Heart left ventricle (tissue), 16 donors: ENCODE results near the gene C5orf52. TPM values are rescaled to one million over a fixed set of nuclear protein-coding genes. Genes with fewer than 3 reads are reported as not detected.
A peak's percentile ranks its signal among the peaks of the same experiment; 100 is the strongest.
"Not testable (repeated sequence)": the region's sequence is repeated elsewhere in the genome, so short reads cannot be mapped to it uniquely, and the experiment has no call there.

ENCODE experiments used
- ATAC-seq, 4 donors: fragments of 200-7000 bp; cut with Tn5 transposase; one replicate each; pipeline ENCODE4 v1.9.1; 2020 to 2022; ENCODE audit warnings: moderate library complexity in 4 of 4, mild to moderate bottlenecking in 3 of 4, moderate number of reproducible peaks in 1 of 4
- DNase-seq, 5 donors: peaks; one replicate each; pipeline ENCODE4 v3.0.0-alpha.2; 2020
- H3K27ac ChIP-seq, 12 donors: fragments of 200-600 bp; sonication (generic) in 4 of 12; one replicate each; pipeline versions ENCODE4 v1.5.0 to v1.8.0; 2016 to 2022; ENCODE audit warnings: mild to moderate bottlenecking in 2 of 12
- H3K27me3 ChIP-seq, 9 donors: fragments of 200-600 bp; sonication (generic) in 2 of 9; one replicate each; pipeline versions ENCODE4 v1.5.1 to v1.8.0; 2016 to 2022; ENCODE audit warnings: mild to moderate bottlenecking in 3 of 9
- H3K36me3 ChIP-seq, 9 donors: fragments of 200-600 bp; sonication (generic) in 2 of 9; one replicate each; pipeline versions ENCODE4 v1.5.0 to v1.8.0; 2018 to 2022; ENCODE audit warnings: mild to moderate bottlenecking in 2 of 9
- H3K4me1 ChIP-seq, 12 donors: fragments of 200-600 bp; sonication (generic) in 4 of 12; one replicate each; pipeline versions ENCODE4 v1.5.0 to v1.8.0; 2016 to 2022; ENCODE audit warnings: mild to moderate bottlenecking in 3 of 12
- H3K4me3 ChIP-seq, 12 donors: fragments of 200-600 bp; sonication (generic) in 4 of 12; one replicate each; pipeline versions ENCODE4 v1.5.0 to v1.8.0; 2017 to 2022; ENCODE audit warnings: mild to moderate bottlenecking in 9 of 12, moderate library complexity in 4 of 12
- H3K9me3 ChIP-seq, 12 donors: fragments of 200-600 bp; sonication (generic) in 4 of 12; one replicate each; pipeline versions ENCODE4 v1.5.0 to v1.8.0; 2016 to 2022; ENCODE audit warnings: mild to moderate bottlenecking in 1 of 12
- CTCF ChIP-seq, 12 donors: fragments of 200-600 bp; sonication (generic) in 4 of 12; IDR thresholded peaks; one replicate each; pipeline versions ENCODE4 v1.5.0 to v1.8.0; 2018 to 2022; ENCODE audit warnings: antibody characterized with exemption in 12 of 12, mild to moderate bottlenecking in 5 of 12
- POLR2A ChIP-seq, 2 donors: fragments of 450-650 bp; IDR thresholded peaks; one replicate each; pipeline ENCODE4 v1.6.1; 2017; ENCODE audit warnings: antibody characterized with exemption in 2 of 2, mild to moderate bottlenecking in 2 of 2, moderate library complexity in 2 of 2
- WGBS, 4 donors: extraction: QIAGEN DNeasy Blood & Tissue Kit in 2 of 4; methylation state at CpG; one replicate each; pipeline versions ENCODE4 v1.1.5 to v1.1.7; 2013 to 2018; 5-methylcytosine and 5-hydroxymethylcytosine counted together
- intact Hi-C, 10 donors: fragments of 100-400 bp; cut with DNase I; formaldehyde crosslinking; loops; one replicate each; pipeline versions ENCODE4 v1.11.1 to v1.14.2; 2022
- polyA plus RNA-seq, 2 donors: library from polyadenylated mRNA; stranded (reverse); fragments of 200-250 nt; gene quantifications; one replicate each; pipeline ENCODE4 v1.2.3, GENCODE V29; 2013
- total RNA-seq, 9 donors: library from RNA; depleted of rRNA in 2 of 9; stranded (reverse); fragments of >200 nt in 2 of 9; fragmentation: NEBNext Ultra II Directional in 3 of 9; extraction: Animal tissue kit (Norgen Biotek cat#: 25700) in 3 of 9; gene quantifications; one replicate each; pipeline versions ENCODE4 v1.1.0 to v1.2.4, GENCODE V29; 2016 to 2023
- donor health status: ischemic (EF 13 %, LVEDD 7.1; RV severe dilation, severe dysfunction).
- donor health status: healthy with polysubstance abuse.
- donor health status: DM: no; HTN: yes; CAD: no.
- donor health status: DM: no; HTN: no; CAD: no.
- donor health status: ischemic (EF 25% LVEDD 6.9; RV normal size, moderate dysfunction).
- donor health status: ischemic (EF 25% LVEDD 5.7; RV mildly dilated, moderate dysfunction).
- donor health status: healthy.
- donor health status: DM: yes; HTN: yes; CAD: no.
- donor health status: ischemic (EF 35%, LVEDD 5.7; RV mildly dilated, moderate dysfunction).
- donor health status: nonischemic (EF 11% LVEDD 7.7; RV severe dilation, severe dysfunction).
- donor health status: DM: yes; HTN: yes; CAD: no.
- donor health status: PGD.
- donor health status: ischemic (EF 29% LVEDD 5.4; RV normal size, mild dysfunction).
- donor health status: nonischemic (EF 23%, LVEDD 6.1; RV moderate dilation, normal function).

Gene C5orf52
- total and polyA plus RNA-seq, 11 donors = not detected

DNA sequence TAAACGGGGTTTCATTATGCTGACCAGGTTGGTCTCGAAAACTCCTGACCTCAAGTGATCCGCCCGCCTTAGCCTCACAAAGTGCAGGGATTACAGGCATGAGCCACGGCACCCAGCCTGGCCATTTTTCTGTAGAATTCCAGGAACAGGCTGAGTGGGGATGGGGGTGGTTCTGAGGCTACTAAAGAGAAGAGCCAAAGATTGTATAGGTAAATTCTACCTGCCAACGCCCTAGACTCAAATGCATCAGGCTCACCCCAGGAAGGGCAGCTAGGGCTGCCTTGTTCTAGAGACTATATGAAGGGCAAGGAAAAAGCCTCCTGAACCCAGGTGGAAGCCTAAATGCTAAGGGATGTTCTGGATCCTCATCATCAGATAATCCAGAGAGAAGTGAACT, 1.6 kb upstream of the C5orf52 start:
- intact Hi-C loops = loop anchor here in 4 of 10 donors (5.0 to 10.0 kb wide), 3 partner anchors 45 to 73 kb away; partner anchors contain the start of gene LSM11 (in 1 of the 4)
- no peak for ATAC-seq
- Histone ChIP-seq H3K4me1 (peaks cover 0 to 18% (median 7%) of the 10 kb centered on the region in 12 donors), H3K27ac (no peak overlapping the region), H3K27me3 (peaks cover 4 to 24% (median 6%) of the 10 kb centered on the region in 9 donors), H3K9me3 (no peaks in the 10 kb centered on the region), H3K36me3 (no peaks in the 10 kb centered on the region), H3K4me3 (no peak overlapping the region)
- 93 to 97% (median 97%) methylated on average over 6 of the region's 6 CpGs for WGBS, 4 donors
- DNase-seq = no peak
- TF ChIP-seq POLR2A (IDR thresholded peaks at IDR 0.05) = no peak
- no peak for TF ChIP-seq CTCF (IDR thresholded peaks at IDR 0.05)

GRCh38 chr5:157671592-157672330, 428 bp downstream of the C5orf52 start:
- no peak for TF ChIP-seq CTCF (IDR thresholded peaks at IDR 0.05)
- no peak for TF ChIP-seq POLR2A (IDR thresholded peaks at IDR 0.05)
- DNase-seq (no peak), ATAC-seq (peak in 1 of 4 donors; percentile 6)
- H3K36me3 ChIP-seq = no peaks in the 10 kb centered on the region
- peaks cover 0 to 18% (median 7%) of the 10 kb centered on the region in 12 donors for H3K4me1 ChIP-seq
- no peak overlapping the region for H3K27ac ChIP-seq
- intact Hi-C loops = loop anchor here in 1 of 10 donors (5.0 kb wide), 1 partner anchor 46 kb away; no protein-coding TSS in a partner anchor
- no peaks in the 10 kb centered on the region for H3K9me3 ChIP-seq
- WGBS, 4 donors = 32 to 68% (median 48%) methylated on average over 32 to 57 of the region's 57 CpGs
- H3K27me3 ChIP-seq = peaks cover 4 to 24% (median 6%) of the 10 kb centered on the region in 9 donors
- H3K4me3 ChIP-seq = peak overlapping the region; percentile 41 to 72 (median 62)

GRCh38 chr5:157672976-157673375, 1.6 kb downstream of the C5orf52 start:
- no peaks in the 10 kb centered on the region for H3K36me3 ChIP-seq
- H3K27ac ChIP-seq = no peak overlapping the region
- DNase-seq (no peak), ATAC-seq (no peak)
- H3K27me3 ChIP-seq = peaks cover 4 to 24% (median 6%) of the 10 kb centered on the region in 9 donors
- TF ChIP-seq CTCF (IDR thresholded peaks at IDR 0.05) = no peak
- TF ChIP-seq POLR2A (IDR thresholded peaks at IDR 0.05) = no peak
- no peak overlapping the region for H3K4me3 ChIP-seq
- 91 to 97% (median 95%) methylated on average over 8 of the region's 8 CpGs for WGBS, 4 donors
- intact Hi-C loops = loop anchor here in 1 of 10 donors (5.0 kb wide), 1 partner anchor 44 kb away; no protein-coding TSS in a partner anchor
- H3K4me1 ChIP-seq = peaks cover 0 to 18% (median 7%) of the 10 kb centered on the region in 12 donors
- no peaks in the 10 kb centered on the region for H3K9me3 ChIP-seq

- H3K4me3 ChIP-seq, H3K9me3 ChIP-seq, ATAC-seq, H3K36me3 ChIP-seq, DNase-seq, H3K27ac ChIP-seq: not testable (repeated sequence)
- Histone ChIP-seq H3K4me1 (peaks cover 0 to 18% (median 7%) of the 10 kb centered on the region in 12 donors), H3K27me3 (peaks cover 4 to 24% (median 6%) of the 10 kb centered on the region in 9 donors)
- WGBS, 4 donors = 95 to 98% (median 96%) methylated on average over 4 of the region's 4 CpGs
- intact Hi-C loops = loop anchor here in 1 of 10 donors (5.0 kb wide), 1 partner anchor 43 kb away; no protein-coding TSS in a partner anchor
Measured at GRCh38 chr5:157674351-157674750, 3.0 kb downstream of the C5orf52 start.
